ENCODE results near the gene SLC22A3.

SLC22A3 gene

DNA sequence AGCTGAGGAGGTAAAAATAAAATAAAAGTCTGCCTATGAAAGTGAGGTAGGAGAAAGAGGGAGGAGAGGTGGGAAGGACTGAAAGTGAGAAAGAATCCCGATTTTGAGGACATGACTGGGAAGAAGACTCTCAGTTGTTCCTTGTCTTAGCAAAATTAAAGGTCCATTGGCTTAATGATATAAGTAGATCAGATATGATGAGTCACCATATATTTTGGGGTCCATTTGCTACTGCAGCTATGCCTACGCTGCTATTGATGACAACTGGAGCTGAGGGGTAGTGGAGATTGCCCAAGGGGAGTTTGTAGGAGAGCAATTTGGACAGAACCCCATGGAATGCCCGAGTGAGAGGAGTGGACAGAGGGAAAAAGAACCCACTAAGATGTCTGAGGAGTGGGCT, 15.1 kb upstream of the SLC22A3 start:
- Histone ChIP-seq H3K36me3 (ENCODE audit: control insufficient read depth in 5 of 5, insufficient read depth in 5 of 5, low read length in 5 of 5) (no peaks in the 10 kb centered on the region), H3K27ac (ENCODE audit: low read depth, low read length) (no peak overlapping the region), H3K27me3 (ENCODE audit: control insufficient read depth in 5 of 5, insufficient read depth in 4 of 5, low read length in 5 of 5) (peaks cover 0 to 3% (median 0%) of the 10 kb centered on the region in 5 donors), H3K4me3 (ENCODE audit: low read depth in 1 of 5, low read length in 5 of 5) (no peak overlapping the region), H3K4me1 (ENCODE audit: control insufficient read depth in 5 of 5, insufficient read depth in 5 of 5, low read length in 5 of 5) (peaks cover 0 to 20% (median 14%) of the 10 kb centered on the region in 5 donors), H3K9ac (ENCODE audit: low read length in 5 of 5) (no peak overlapping the region), H3K9me3 (ENCODE audit: control insufficient read depth in 5 of 5, low read length in 5 of 5) (no peaks in the 10 kb centered on the region)

DNA sequence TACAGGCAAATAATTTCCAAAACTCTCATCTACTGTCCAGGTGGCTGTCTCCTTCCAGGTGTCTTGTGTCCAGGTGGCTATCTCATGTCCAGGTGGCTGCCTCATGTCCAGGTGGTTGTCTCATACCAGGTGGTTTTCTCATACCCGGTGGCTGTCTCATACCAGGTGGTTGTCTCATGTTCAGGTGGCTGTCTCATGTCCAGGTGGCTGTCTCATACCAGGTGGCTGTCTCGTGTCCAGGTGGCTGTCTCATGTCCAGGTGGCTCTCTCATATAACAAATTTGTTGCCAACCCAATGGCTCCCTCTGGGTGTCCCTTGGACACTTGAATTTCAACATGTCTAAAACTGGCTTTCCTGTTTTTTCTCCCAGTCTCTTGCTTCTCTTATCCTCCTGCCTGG, 14.3 kb upstream of the SLC22A3 start:
- Histone ChIP-seq H3K9me3 (ENCODE audit: control insufficient read depth in 5 of 5, low read length in 5 of 5) (no peaks in the 10 kb centered on the region), H3K36me3 (ENCODE audit: control insufficient read depth in 5 of 5, insufficient read depth in 5 of 5, low read length in 5 of 5) (no peaks in the 10 kb centered on the region), H3K9ac (ENCODE audit: low read length in 5 of 5) (no peak overlapping the region), H3K27ac (ENCODE audit: low read depth, low read length) (no peak overlapping the region), H3K4me3 (ENCODE audit: low read depth in 1 of 5, low read length in 5 of 5) (no peak overlapping the region), H3K4me1 (ENCODE audit: control insufficient read depth in 5 of 5, insufficient read depth in 5 of 5, low read length in 5 of 5) (peaks cover 0 to 20% (median 14%) of the 10 kb centered on the region in 5 donors), H3K27me3 (ENCODE audit: control insufficient read depth in 5 of 5, insufficient read depth in 4 of 5, low read length in 5 of 5) (peaks cover 0 to 3% (median 0%) of the 10 kb centered on the region in 5 donors)

DNA sequence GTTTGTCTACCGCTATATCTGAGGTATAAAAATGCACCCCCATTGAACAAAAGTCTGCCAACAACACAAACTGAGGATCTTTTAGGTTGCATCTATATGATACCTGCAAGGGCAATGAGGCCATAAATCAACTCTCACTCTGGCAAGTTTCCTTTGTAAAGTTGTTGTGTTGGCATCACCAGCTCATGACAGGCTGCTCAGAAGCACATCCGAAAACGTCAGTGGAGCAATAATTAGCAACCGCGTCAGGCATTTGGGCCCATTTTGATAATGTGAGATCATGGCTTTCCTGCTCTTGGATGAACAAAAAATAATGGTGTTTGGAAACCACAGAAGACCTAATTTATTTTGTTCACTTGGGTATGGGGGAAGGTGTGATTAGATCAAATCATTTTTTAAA, 12.0 kb upstream of the SLC22A3 start:
- Histone ChIP-seq H3K4me3 (ENCODE audit: low read depth in 1 of 5, low read length in 5 of 5) (no peak overlapping the region), H3K4me1 (ENCODE audit: control insufficient read depth in 5 of 5, insufficient read depth in 5 of 5, low read length in 5 of 5) (peaks cover 0 to 11% (median 6%) of the 10 kb centered on the region in 5 donors), H3K36me3 (ENCODE audit: control insufficient read depth in 5 of 5, insufficient read depth in 5 of 5, low read length in 5 of 5) (no peaks in the 10 kb centered on the region), H3K27me3 (ENCODE audit: control insufficient read depth in 5 of 5, insufficient read depth in 4 of 5, low read length in 5 of 5) (no peaks in the 10 kb centered on the region), H3K9ac (ENCODE audit: low read length in 5 of 5) (no peak overlapping the region), H3K9me3 (ENCODE audit: control insufficient read depth in 5 of 5, low read length in 5 of 5) (no peaks in the 10 kb centered on the region), H3K27ac (ENCODE audit: low read depth, low read length) (no peak overlapping the region)

DNA sequence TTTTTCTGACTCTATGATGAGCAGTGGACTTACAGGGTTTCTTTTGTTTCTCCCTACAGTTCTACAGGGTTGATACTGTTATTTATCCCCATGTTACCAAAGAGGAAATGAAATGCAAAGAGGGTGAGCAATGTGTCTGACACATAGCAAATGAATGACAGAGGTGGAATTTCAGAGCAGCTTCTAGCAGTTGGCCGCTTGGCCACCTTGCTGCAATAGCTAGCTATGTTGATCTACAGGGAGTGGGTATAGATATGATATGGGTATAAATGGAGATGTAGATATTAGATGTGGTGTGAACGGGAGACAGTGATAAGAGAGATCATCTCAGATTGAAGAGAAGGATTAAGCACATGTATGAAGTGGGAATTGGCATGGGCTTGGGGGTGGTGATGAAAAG, 10.9 kb upstream of the SLC22A3 start:
- no peak overlapping the region for H3K9ac ChIP-seq (ENCODE audit: low read length in 5 of 5)

DNA sequence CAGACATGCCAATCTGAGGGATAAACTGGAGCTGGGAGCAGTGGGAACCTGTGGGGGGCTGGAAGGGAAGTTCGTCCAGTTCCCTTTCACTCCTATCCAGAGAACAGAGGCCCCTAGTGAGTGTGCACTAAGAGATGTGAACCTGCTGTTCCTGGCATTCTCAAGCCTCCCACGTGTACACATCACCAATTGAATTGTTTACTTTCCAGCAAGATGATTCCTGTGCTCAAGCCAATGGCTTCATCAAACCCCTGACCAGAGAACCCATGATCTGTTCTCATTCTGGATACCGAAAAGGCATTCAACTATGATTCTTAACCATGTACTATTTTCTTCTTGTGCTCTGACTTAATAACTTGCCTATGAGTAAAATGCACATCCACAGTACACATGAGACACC, 10.2 kb upstream of the SLC22A3 start:
- Histone ChIP-seq H3K27ac (ENCODE audit: low read depth, low read length) (no peak overlapping the region), H3K4me3 (ENCODE audit: low read depth in 1 of 5, low read length in 5 of 5) (no peak overlapping the region), H3K9me3 (ENCODE audit: control insufficient read depth in 5 of 5, low read length in 5 of 5) (no peaks in the 10 kb centered on the region), H3K4me1 (ENCODE audit: control insufficient read depth in 5 of 5, insufficient read depth in 5 of 5, low read length in 5 of 5) (no peaks in the 10 kb centered on the region), H3K36me3 (ENCODE audit: control insufficient read depth in 5 of 5, insufficient read depth in 5 of 5, low read length in 5 of 5) (no peaks in the 10 kb centered on the region), H3K9ac (ENCODE audit: low read length in 5 of 5) (no peak overlapping the region), H3K27me3 (ENCODE audit: control insufficient read depth in 5 of 5, insufficient read depth in 4 of 5, low read length in 5 of 5) (no peaks in the 10 kb centered on the region)

More for the DNA sequence above, 10.9 kb upstream of the SLC22A3 start:
- no peak overlapping the region for H3K4me3 ChIP-seq (ENCODE audit: low read depth in 1 of 5, low read length in 5 of 5)
- H3K9me3 ChIP-seq (ENCODE audit: control insufficient read depth in 5 of 5, low read length in 5 of 5), result no peaks in the 10 kb centered on the region
- no peaks in the 10 kb centered on the region for H3K36me3 ChIP-seq (ENCODE audit: control insufficient read depth in 5 of 5, insufficient read depth in 5 of 5, low read length in 5 of 5)
- H3K27me3 ChIP-seq (ENCODE audit: control insufficient read depth in 5 of 5, insufficient read depth in 4 of 5, low read length in 5 of 5), result no peaks in the 10 kb centered on the region
- H3K4me1 ChIP-seq (ENCODE audit: control insufficient read depth in 5 of 5, insufficient read depth in 5 of 5, low read length in 5 of 5), result peaks cover 0 to under 1% (median 0%) of the 10 kb centered on the region in 5 donors
- no peak overlapping the region for H3K27ac ChIP-seq (ENCODE audit: low read depth, low read length)

DNA sequence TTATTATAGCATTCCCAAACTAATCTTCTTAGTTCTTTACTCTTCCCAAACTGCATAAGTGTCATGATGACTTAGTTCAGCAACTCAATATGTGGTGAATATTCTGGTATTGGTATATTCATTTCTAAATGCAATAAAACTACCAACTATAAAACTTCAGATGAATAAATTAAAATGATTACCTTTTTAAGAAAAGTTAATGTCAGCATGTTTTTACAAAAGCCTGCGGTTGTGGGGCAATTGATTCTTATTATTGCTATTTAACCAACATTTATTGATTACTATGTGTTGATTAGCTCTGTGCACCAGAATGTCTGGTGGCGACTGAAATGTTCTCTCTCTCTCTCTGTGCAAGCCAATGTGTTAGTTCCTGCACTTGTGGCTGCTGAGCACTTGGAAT, 5.0 kb upstream of the SLC22A3 start:
- Histone ChIP-seq H3K9me3 (ENCODE audit: control insufficient read depth in 5 of 5, low read length in 5 of 5) (no peaks in the 10 kb centered on the region), H3K9ac (ENCODE audit: low read length in 5 of 5) (no peak overlapping the region), H3K27me3 (ENCODE audit: control insufficient read depth in 5 of 5, insufficient read depth in 4 of 5, low read length in 5 of 5) (peaks cover 0 to 2% (median 0%) of the 10 kb centered on the region in 5 donors), H3K27ac (ENCODE audit: low read depth, low read length) (no peak overlapping the region), H3K36me3 (ENCODE audit: control insufficient read depth in 5 of 5, insufficient read depth in 5 of 5, low read length in 5 of 5) (no peaks in the 10 kb centered on the region), H3K4me1 (ENCODE audit: control insufficient read depth in 5 of 5, insufficient read depth in 5 of 5, low read length in 5 of 5) (peaks cover 0 to 3% (median 0%) of the 10 kb centered on the region in 5 donors), H3K4me3 (ENCODE audit: low read depth in 1 of 5, low read length in 5 of 5) (no peak overlapping the region)

DNA sequence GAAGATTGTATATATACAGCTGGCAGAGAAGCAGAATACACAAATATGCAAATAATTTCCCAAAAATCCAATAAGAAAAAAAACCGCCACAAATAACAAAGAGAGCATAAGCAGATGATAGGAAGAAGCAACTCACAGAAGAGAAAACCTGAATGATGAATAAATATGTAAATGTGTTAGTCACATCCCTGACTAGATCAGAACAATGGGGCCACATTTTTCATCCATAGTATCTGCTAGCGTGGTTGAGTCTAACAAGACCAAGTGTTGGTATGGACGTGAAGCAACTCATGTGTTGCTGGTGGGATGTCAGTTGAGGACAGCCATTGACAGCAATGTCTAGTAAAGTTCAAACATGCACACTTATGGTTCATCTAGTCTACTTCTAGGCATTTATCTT, 3.9 kb upstream of the SLC22A3 start:
- H3K27ac ChIP-seq (ENCODE audit: low read depth, low read length), result no peak overlapping the region
- no peaks in the 10 kb centered on the region for H3K36me3 ChIP-seq (ENCODE audit: control insufficient read depth in 5 of 5, insufficient read depth in 5 of 5, low read length in 5 of 5)
- no peaks in the 10 kb centered on the region for H3K9me3 ChIP-seq (ENCODE audit: control insufficient read depth in 5 of 5, low read length in 5 of 5)
- peaks cover 0 to 14% (median 5%) of the 10 kb centered on the region in 5 donors for H3K4me1 ChIP-seq (ENCODE audit: control insufficient read depth in 5 of 5, insufficient read depth in 5 of 5, low read length in 5 of 5)
- no peak overlapping the region for H3K9ac ChIP-seq (ENCODE audit: low read length in 5 of 5)
- no peak overlapping the region for H3K4me3 ChIP-seq (ENCODE audit: low read depth in 1 of 5, low read length in 5 of 5)
- peaks cover 0 to 2% (median 0%) of the 10 kb centered on the region in 5 donors for H3K27me3 ChIP-seq (ENCODE audit: control insufficient read depth in 5 of 5, insufficient read depth in 4 of 5, low read length in 5 of 5)

DNA sequence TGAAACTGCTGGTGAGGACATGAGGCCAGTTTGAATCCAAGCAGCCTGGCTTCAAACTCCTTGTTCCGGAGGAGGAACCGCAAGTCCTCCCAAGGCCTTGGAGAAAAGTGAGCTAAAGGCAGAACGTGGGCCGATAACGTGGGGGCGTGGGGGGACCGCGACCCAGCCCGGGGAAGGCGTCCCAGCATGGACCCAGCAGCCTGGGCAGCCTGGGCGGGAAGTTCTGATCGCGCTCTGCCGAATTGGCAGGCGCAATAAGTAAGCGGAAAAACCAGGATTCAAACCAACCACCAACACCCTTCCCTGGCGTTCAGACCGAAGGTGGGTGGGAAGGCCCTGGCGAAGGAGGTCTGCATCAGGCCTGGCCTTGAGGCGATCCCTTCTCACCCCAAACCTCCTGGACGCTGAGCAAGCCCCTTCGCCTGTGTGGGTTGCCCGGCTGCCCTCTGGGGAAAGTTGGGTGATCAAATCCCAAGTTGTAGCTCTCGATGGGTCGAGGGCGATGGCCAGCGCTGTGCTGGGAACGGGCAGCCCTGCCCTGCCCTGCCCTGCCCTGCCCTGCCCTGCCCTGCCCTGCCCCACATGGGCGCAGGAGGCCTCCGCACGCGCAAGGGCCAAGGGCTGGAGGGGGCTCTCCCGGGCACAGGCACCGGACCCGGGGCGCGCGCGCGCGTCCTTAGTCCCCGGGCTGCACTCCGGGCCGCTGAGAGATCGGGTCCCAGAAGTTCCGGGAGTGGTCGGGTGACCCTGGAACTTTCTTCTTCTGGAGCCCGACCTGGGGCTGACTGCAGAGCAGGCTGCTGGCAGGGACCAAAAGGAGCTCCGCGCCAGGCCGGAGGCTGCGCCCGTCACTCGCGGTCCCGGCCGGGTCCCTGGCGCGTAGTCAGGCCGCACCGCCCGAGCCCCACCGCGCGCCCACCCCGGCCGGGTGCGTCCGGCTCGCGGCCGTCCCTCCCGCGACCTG, 637 bp upstream of the SLC22A3 start:
- Histone ChIP-seq H3K27me3 (ENCODE audit: control insufficient read depth in 5 of 5, insufficient read depth in 4 of 5, low read length in 5 of 5) (peaks cover 0 to 7% (median 3%) of the 10 kb centered on the region in 5 donors), H3K27ac (ENCODE audit: low read depth, low read length) (no peak overlapping the region), H3K4me1 (ENCODE audit: control insufficient read depth in 5 of 5, insufficient read depth in 5 of 5, low read length in 5 of 5) (peaks cover 0 to 24% (median 16%) of the 10 kb centered on the region in 5 donors), H3K9me3 (ENCODE audit: control insufficient read depth in 5 of 5, low read length in 5 of 5) (no peaks in the 10 kb centered on the region), H3K36me3 (ENCODE audit: control insufficient read depth in 5 of 5, insufficient read depth in 5 of 5, low read length in 5 of 5) (no peaks in the 10 kb centered on the region), H3K9ac (ENCODE audit: low read length in 5 of 5) (no peak overlapping the region), H3K4me3 (ENCODE audit: low read depth in 1 of 5, low read length in 5 of 5) (peak overlapping the region in 3 of 5 donors; percentile 18 to 76 (median 24))

DNA sequence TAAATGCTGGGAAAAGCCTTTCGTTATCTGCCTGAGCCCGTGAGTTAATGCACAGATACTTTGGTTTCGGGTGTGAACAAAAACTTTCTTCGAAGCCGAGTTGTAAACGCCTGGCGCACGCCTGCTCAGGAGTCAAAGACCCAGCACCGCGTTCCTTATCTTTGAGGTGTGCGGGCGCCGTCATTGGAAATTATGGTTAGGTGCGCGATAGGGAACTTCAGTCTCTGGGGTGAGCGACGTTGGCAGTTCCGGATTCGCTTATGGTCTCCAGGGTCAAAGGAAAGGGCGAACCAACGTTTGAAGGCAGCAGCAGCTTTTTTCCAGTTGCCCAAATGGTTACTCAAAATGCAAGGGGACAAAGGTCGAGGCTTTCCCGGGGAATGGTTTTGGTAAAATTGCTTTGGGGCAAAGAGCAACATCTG, 853 bp downstream of the SLC22A3 start:
- Histone ChIP-seq H3K27me3 (ENCODE audit: control insufficient read depth in 5 of 5, insufficient read depth in 4 of 5, low read length in 5 of 5) (peaks cover 0 to 7% (median 3%) of the 10 kb centered on the region in 5 donors), H3K4me3 (ENCODE audit: low read depth in 1 of 5, low read length in 5 of 5) (peak overlapping the region; percentile 67 to 90 (median 76)), H3K9ac (ENCODE audit: low read length in 5 of 5) (peak overlapping the region in 4 of 5 donors; percentile 48 to 80 (median 68)), H3K36me3 (ENCODE audit: control insufficient read depth in 5 of 5, insufficient read depth in 5 of 5, low read length in 5 of 5) (no peaks in the 10 kb centered on the region), H3K27ac (ENCODE audit: low read depth, low read length) (peak overlapping the region; percentile 62), H3K4me1 (ENCODE audit: control insufficient read depth in 5 of 5, insufficient read depth in 5 of 5, low read length in 5 of 5) (peaks cover 0 to 24% (median 16%) of the 10 kb centered on the region in 5 donors), H3K9me3 (ENCODE audit: control insufficient read depth in 5 of 5, low read length in 5 of 5) (no peaks in the 10 kb centered on the region)

DNA sequence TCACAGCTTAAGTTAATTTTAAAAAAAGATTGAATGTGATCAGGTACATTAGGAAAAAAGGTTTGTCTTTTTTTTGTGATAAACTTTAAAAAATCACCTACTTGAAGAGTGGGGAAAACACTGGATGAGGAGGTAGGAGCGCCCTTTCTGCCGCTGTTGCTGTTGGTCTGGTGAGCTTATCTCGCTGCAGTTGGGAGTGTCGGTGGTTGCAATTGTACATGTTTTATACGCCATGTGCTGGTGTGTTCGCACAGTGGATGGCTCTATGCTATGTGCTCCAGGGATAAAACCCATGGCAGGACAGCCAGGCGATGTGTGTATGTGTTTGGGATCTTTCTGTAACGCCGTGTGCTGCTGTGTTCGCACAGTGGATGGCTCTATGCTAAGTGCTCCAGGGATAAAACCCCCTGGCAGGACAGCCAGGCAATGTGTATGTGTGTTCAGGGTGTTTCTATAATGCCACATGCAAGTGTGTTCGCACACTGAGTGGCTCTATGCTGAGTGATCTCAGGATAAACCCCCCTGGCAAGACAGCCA, 1.7 kb downstream of the SLC22A3 start:
- Histone ChIP-seq H3K27me3 (ENCODE audit: control insufficient read depth in 5 of 5, insufficient read depth in 4 of 5, low read length in 5 of 5) (peaks cover 0 to 7% (median 3%) of the 10 kb centered on the region in 5 donors), H3K9me3 (ENCODE audit: control insufficient read depth in 5 of 5, low read length in 5 of 5) (no peaks in the 10 kb centered on the region), H3K4me3 (ENCODE audit: low read depth in 1 of 5, low read length in 5 of 5) (peak overlapping the region in 4 of 5 donors; percentile 35 to 76 (median 65)), H3K4me1 (ENCODE audit: control insufficient read depth in 5 of 5, insufficient read depth in 5 of 5, low read length in 5 of 5) (peaks cover 0 to 31% (median 21%) of the 10 kb centered on the region in 5 donors), H3K27ac (ENCODE audit: low read depth, low read length) (peak overlapping the region; percentile 62), H3K36me3 (ENCODE audit: control insufficient read depth in 5 of 5, insufficient read depth in 5 of 5, low read length in 5 of 5) (no peaks in the 10 kb centered on the region), H3K9ac (ENCODE audit: low read length in 5 of 5) (peak overlapping the region in 2 of 5 donors; percentile 7 to 68)
